Colonic mucosa (tissue), 4 donors: ENCODE results near the gene ADAMTS14. TPM values are rescaled to one million over a fixed set of nuclear protein-coding genes. Genes with fewer than 3 reads are reported as not detected.

Experiments used
- DNase-seq: peaks from one replicate; pipeline ENCODE4 v3.0.0-alpha.2; 2020
- H3K27ac ChIP-seq: fragments of 200-600 bp; one replicate; pipeline ENCODE4 v1.8.0; 2021
- H3K27me3 ChIP-seq: fragments of 200-600 bp; one replicate; pipeline ENCODE4 v1.8.0; 2021
- H3K36me3 ChIP-seq: fragments of 200-600 bp; one replicate; pipeline ENCODE4 v1.8.0; 2021
- H3K4me1 ChIP-seq: fragments of 200-600 bp; one replicate; pipeline ENCODE4 v1.8.0; 2021; ENCODE audit warnings: mild to moderate bottlenecking
- H3K4me3 ChIP-seq: fragments of 200-600 bp; one replicate; pipeline ENCODE4 v1.8.0; 2021
- H3K9ac ChIP-seq, 2 donors: one replicate each; pipeline ENCODE4 v1.7.0; 2013; ENCODE audit warnings: control low read depth in 2 of 2, low read depth in 2 of 2, low read length in 2 of 2
- H3K9me3 ChIP-seq: fragments of 200-600 bp; one replicate; pipeline ENCODE4 v1.8.0; 2021
- intact Hi-C: fragments of 100-400 bp; cut with DNase I; formaldehyde crosslinking; loops from one replicate; pipeline ENCODE4 v1.14.1; 2022
- total RNA-seq, 2 donors: library from RNA; stranded (reverse); fragmentation: NEBNext Ultra II Directional in 1 of 2; extraction: Animal tissue kit (Norgen Biotek cat#: 25700) in 1 of 2; gene quantifications; one replicate each; pipeline ENCODE4 v1.2.1, GENCODE V29; 2021
- TF ChIP-seq, protein P1 (sequence below): fragments of 200-600 bp; IDR thresholded peaks from one replicate; pipeline ENCODE4 v1.8.0; 2022; ENCODE audit warnings: antibody characterized with exemption, mild to moderate bottlenecking
- donor health status: healthy.
- donor health status: DM: no; HTN: no; CAD: no.
- donor health status: DM: no; HTN: no; CAD: no.

ADAMTS14 gene
- total RNA-seq, 2 donors from 2014 or later: 0.93 to 1.5 TPM

DNA sequence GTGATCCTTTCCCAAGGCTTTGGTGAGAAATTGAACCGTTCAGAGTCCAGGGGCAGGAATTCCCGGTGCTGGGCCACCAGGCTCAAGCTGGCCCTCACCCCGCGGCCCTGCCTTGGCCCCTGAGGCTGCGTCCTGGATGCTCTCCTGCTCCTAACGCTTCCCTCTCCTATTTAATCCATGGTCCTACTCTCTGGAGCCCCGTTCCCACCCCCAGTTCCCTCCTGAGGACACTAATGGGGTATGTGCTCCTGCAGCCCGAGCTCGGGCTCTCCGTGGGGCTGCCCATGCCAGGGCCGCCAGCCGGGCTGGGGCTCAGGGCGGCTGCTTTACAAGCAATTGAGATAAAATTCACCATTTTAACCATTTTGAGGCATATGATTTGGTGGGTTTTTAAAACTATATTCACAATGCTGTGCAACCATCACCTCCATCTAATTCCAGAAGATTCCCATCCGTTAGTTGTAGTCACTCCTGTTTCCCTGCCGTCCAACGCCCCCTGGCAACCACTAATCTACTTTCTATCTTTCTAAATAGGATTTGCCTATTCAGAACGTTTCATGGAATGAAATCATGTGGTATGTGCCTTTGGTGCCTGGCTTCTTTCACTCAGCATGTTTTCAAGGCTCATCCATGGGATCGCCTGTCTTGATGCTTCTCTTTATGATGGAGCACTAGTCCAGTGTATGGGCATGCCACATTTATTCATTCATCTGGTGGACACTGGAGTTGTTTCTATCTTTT is 33.0 kb downstream of the ADAMTS14 start:
- TF ChIP-seq, protein P1, sequence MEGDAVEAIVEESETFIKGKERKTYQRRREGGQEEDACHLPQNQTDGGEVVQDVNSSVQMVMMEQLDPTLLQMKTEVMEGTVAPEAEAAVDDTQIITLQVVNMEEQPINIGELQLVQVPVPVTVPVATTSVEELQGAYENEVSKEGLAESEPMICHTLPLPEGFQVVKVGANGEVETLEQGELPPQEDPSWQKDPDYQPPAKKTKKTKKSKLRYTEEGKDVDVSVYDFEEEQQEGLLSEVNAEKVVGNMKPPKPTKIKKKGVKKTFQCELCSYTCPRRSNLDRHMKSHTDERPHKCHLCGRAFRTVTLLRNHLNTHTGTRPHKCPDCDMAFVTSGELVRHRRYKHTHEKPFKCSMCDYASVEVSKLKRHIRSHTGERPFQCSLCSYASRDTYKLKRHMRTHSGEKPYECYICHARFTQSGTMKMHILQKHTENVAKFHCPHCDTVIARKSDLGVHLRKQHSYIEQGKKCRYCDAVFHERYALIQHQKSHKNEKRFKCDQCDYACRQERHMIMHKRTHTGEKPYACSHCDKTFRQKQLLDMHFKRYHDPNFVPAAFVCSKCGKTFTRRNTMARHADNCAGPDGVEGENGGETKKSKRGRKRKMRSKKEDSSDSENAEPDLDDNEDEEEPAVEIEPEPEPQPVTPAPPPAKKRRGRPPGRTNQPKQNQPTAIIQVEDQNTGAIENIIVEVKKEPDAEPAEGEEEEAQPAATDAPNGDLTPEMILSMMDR: no peak
- Histone ChIP-seq H3K27ac (no peak overlapping the region), H3K36me3 (no peaks in the 10 kb centered on the region), H3K4me3 (no peak overlapping the region), H3K9ac (no peak overlapping the region), H3K9me3 (no peaks in the 10 kb centered on the region), H3K4me1 (no peaks in the 10 kb centered on the region), H3K27me3 (no peaks in the 10 kb centered on the region)
- DNase-seq: no peak
- intact Hi-C loops: no loop called here

DNA sequence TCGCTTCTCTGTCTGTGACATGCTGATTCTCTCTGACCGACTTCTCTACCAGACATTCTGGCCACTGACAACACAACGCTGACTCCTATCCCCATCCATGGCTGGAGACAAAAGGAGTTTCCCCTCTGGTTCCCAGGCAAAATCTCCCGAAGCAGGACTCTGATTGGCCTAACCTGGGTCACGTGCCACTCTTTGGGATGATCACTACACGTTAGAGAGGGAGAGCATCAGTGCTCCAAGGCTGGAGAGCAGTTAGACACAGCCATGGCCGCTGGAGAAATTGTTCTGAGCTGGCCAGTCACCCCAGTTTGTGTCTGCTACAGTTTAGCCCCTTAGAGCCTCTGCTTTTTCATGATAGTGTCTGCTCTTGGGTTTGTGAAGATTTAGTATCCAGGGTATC is 38.9 kb downstream of the ADAMTS14 start:
- H3K27me3 ChIP-seq: no peaks in the 10 kb centered on the region
- intact Hi-C loops: no loop called here
- TF ChIP-seq, protein P1: no peak
- H3K36me3 ChIP-seq: no peaks in the 10 kb centered on the region
- no peak for DNase-seq
- H3K27ac ChIP-seq: no peak overlapping the region
- no peak overlapping the region for H3K9ac ChIP-seq
- no peak overlapping the region for H3K4me3 ChIP-seq
- H3K9me3 ChIP-seq: no peaks in the 10 kb centered on the region
- no peaks in the 10 kb centered on the region for H3K4me1 ChIP-seq

DNA sequence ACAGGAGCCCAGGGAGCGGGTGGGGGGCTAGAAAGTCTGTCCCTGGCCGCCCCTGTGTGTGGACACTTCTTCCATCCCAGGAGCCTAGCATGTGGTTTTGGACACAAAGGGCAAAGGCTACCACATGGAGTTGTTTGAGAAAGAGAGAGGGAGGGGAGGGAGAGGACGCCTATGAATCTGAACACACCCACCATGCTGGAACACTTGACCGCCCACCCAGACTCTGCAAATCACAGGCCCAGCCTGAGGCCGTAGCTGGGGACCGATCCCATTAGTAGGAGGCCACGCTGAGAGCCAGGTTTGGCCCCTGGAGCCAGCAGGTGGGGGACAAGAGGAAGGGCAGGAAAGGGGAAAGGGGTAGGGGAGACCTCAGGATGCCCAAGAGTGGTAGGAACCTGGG is 39.6 kb downstream of the ADAMTS14 start:
- TF ChIP-seq, protein P1: no peak
- intact Hi-C loops: no loop called here
- no peak overlapping the region for H3K9ac ChIP-seq
- H3K36me3 ChIP-seq: no peaks in the 10 kb centered on the region
- no peak for DNase-seq
- H3K27me3 ChIP-seq: no peaks in the 10 kb centered on the region
- H3K4me1 ChIP-seq: no peaks in the 10 kb centered on the region
- H3K4me3 ChIP-seq: no peak overlapping the region
- no peaks in the 10 kb centered on the region for H3K9me3 ChIP-seq
- H3K27ac ChIP-seq: no peak overlapping the region

GRCh38 chr10:70714245-70714644 is 41.9 kb downstream of the ADAMTS14 start:
- no peak overlapping the region for H3K27ac ChIP-seq
- no peak for DNase-seq
- intact Hi-C loops: no loop called here
- no peaks in the 10 kb centered on the region for H3K27me3 ChIP-seq
- no peaks in the 10 kb centered on the region for H3K9me3 ChIP-seq
- TF ChIP-seq, protein P1: no peak
- H3K4me3 ChIP-seq: no peak overlapping the region
- no peaks in the 10 kb centered on the region for H3K36me3 ChIP-seq
- no peak overlapping the region for H3K9ac ChIP-seq
- no peaks in the 10 kb centered on the region for H3K4me1 ChIP-seq

DNA sequence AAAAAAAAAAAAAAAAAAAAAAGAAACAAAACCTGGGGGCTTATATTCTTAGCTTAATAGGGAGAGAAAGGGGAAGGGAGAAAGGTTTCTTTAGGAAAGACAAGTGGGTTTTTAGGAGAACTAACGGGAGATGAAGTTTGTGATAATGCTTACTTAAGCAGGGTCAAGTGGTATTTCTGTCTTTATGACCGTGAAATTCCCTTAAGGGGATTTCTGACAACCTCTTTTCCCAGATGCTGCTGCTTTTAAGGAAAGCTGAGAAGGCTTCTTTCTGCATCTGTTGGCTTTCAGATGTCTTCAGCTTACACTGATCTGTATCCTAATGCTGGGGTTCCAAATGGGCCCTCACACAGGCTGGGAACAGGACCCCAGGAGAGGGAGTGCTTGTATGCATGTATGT is 42.6 kb downstream of the ADAMTS14 start:
- H3K27me3 ChIP-seq: no peaks in the 10 kb centered on the region
- intact Hi-C loops: no loop called here
- no peak overlapping the region for H3K4me3 ChIP-seq
- no peaks in the 10 kb centered on the region for H3K4me1 ChIP-seq
- H3K27ac ChIP-seq: no peak overlapping the region
- TF ChIP-seq, protein P1: no peak
- H3K9me3 ChIP-seq: no peaks in the 10 kb centered on the region
- H3K9ac ChIP-seq: no peak overlapping the region
- H3K36me3 ChIP-seq: no peaks in the 10 kb centered on the region
- no peak for DNase-seq
